ENCODE data around the gene GABBR2. TPM values are rescaled to one million over a fixed set of nuclear protein-coding genes. Genes with fewer than 3 reads are reported as not detected.

Gene GABBR2
- total RNA-seq, 1 experiment from 2014 or later: 0.76 TPM

DNA sequence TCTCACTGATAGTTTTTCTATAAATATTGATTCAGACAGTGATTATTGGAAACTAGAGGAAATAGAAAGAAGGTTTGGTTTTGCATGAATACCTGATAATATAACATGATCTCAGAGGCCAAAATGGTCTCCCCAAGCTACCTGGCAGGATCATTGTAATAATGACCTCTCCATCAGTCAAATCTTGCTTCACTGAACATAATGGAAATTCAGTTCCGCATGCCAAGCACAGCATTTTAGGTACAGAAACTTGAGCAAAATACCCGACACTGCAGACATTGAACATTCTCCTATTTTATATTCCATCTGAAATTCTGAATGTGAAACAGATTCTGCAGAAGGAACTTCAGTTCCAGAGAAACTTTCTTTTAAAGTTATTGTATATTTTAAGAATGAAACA, 444.2 kb downstream of the GABBR2 start:
- no TSS peak for BruUV-seq (replicated peaks)
- no peaks in the 10 kb centered on the region for H3K27me3 ChIP-seq (ENCODE audit: insufficient read depth, low read depth)
- TF ChIP-seq EZH2 (IDR thresholded peaks at IDR 0.05; ENCODE audit: low read depth): no peak

GRCh38 chr9:98263482-98264357, 445.0 kb downstream of the GABBR2 start:
- H3K4me1 ChIP-seq (replicated peaks; ENCODE audit: insufficient read depth): no peaks in the 10 kb centered on the region
- H3K9me3 ChIP-seq (ENCODE audit: insufficient read depth, low read depth): no peaks in the 10 kb centered on the region
- no peak overlapping the region for H3K4me2 ChIP-seq
- no TSS peak for BruUV-seq (replicated peaks)
- TF ChIP-seq CTCF (conservative IDR thresholded peaks at IDR 0.05) (peak; percentile 89), EZH2 (IDR thresholded peaks at IDR 0.05; ENCODE audit: low read depth) (no peak)
- H3K79me2 ChIP-seq (ENCODE audit: low read depth): no peaks in the 10 kb centered on the region
- peak; percentile 59 to 81 for DNase-seq
- ChIA-PET POLR2A (ENCODE audit: unreplicated experiment) (interaction anchor here (0.6 kb wide), 2 partner anchors 205 to 206 kb away, joined by 3 to 5 read pairs; no protein-coding TSS in a partner anchor), CTCF (interaction anchor here (0.5 to 1.0 kb wide), 3 partner anchors 35 to 261 kb away, joined by 4 to 10 read pairs (median 6); no protein-coding TSS in a partner anchor)
- no peak overlapping the region for H2AFZ ChIP-seq
- no peaks in the 10 kb centered on the region for H3K36me3 ChIP-seq (ENCODE audit: low read depth)
- no peaks in the 10 kb centered on the region for H4K20me1 ChIP-seq (ENCODE audit: insufficient read depth)
- no peaks in the 10 kb centered on the region for H3K27me3 ChIP-seq (ENCODE audit: insufficient read depth, low read depth)
- H3K9me2 ChIP-seq (ENCODE audit: insufficient read depth): no peaks in the 10 kb centered on the region
- intact Hi-C loops (cut with micrococcal nuclease; ENCODE audit: unreplicated experiment): loop anchor here (1.0 kb wide), 3 partner anchors 58 to 340 kb away; no protein-coding TSS in a partner anchor
- H3K27ac ChIP-seq: no peak overlapping the region
- peaks cover 3% of the 10 kb centered on the region; the same call in 1 of the 2 replicates for H3F3A ChIP-seq (ENCODE audit: insufficient read depth, low read depth)
- H3K4me3 ChIP-seq: no peak overlapping the region

More for the DNA sequence above, 444.2 kb downstream of the GABBR2 start:
- Histone ChIP-seq H4K20me1 (ENCODE audit: insufficient read depth) (no peaks in the 10 kb centered on the region), H3F3A (ENCODE audit: insufficient read depth, low read depth) (peaks cover 3% of the 10 kb centered on the region; the same call in 1 of the 2 replicates), H2AFZ (no peak overlapping the region), H3K9me3 (ENCODE audit: insufficient read depth, low read depth) (no peaks in the 10 kb centered on the region), H3K4me1 (replicated peaks; ENCODE audit: insufficient read depth) (no peaks in the 10 kb centered on the region), H3K27ac (no peak overlapping the region), H3K4me3 (no peak overlapping the region), H3K9me2 (ENCODE audit: insufficient read depth) (no peaks in the 10 kb centered on the region), H3K36me3 (ENCODE audit: low read depth) (no peaks in the 10 kb centered on the region), H3K79me2 (ENCODE audit: low read depth) (no peaks in the 10 kb centered on the region), H3K4me2 (no peak overlapping the region)
- no peak for DNase-seq
- ChIA-PET CTCF (no interaction called here), POLR2A (ENCODE audit: unreplicated experiment) (interaction anchor here (0.6 kb wide), 1 partner anchor 207 kb away, joined by 3 read pairs; no protein-coding TSS in a partner anchor)
- intact Hi-C loops (cut with micrococcal nuclease; ENCODE audit: unreplicated experiment): no loop called here

- H3K4me2 ChIP-seq: no peak overlapping the region
- no TSS peak for BruUV-seq (replicated peaks)
- H3F3A ChIP-seq (ENCODE audit: insufficient read depth, low read depth): peaks cover 3% of the 10 kb centered on the region; the same call in 1 of the 2 replicates
- H3K9me2 ChIP-seq (ENCODE audit: insufficient read depth): no peaks in the 10 kb centered on the region
- no peak overlapping the region for H3K4me3 ChIP-seq
- no peaks in the 10 kb centered on the region for H4K20me1 ChIP-seq (ENCODE audit: insufficient read depth)
- H2AFZ ChIP-seq: no peak overlapping the region
- TF ChIP-seq CTCF (conservative IDR thresholded peaks at IDR 0.05): no peak
- ChIA-PET POLR2A (ENCODE audit: unreplicated experiment) (no interaction called here), CTCF (interaction anchor here (0.5 to 1.0 kb wide), 3 partner anchors 35 to 260 kb away, joined by 4 to 10 read pairs (median 6); no protein-coding TSS in a partner anchor)
- no peaks in the 10 kb centered on the region for H3K27me3 ChIP-seq (ENCODE audit: insufficient read depth, low read depth)
- DNase-seq: no peak
- no peaks in the 10 kb centered on the region for H3K9me3 ChIP-seq (ENCODE audit: insufficient read depth, low read depth)
- intact Hi-C loops (cut with micrococcal nuclease; ENCODE audit: unreplicated experiment): loop anchor here (1.0 kb wide), 3 partner anchors 58 to 340 kb away; no protein-coding TSS in a partner anchor
- no peaks in the 10 kb centered on the region for H3K4me1 ChIP-seq (replicated peaks; ENCODE audit: insufficient read depth)
- no peaks in the 10 kb centered on the region for H3K79me2 ChIP-seq (ENCODE audit: low read depth)
- H3K36me3 ChIP-seq (ENCODE audit: low read depth): no peaks in the 10 kb centered on the region
- no peak overlapping the region for H3K27ac ChIP-seq
These were observed 445.7 kb downstream of the GABBR2 start for GRCh38 chr9:98263080-98263479.
